ENCODE data around the gene PTCH2. TPM values are rescaled to one million over a fixed set of nuclear protein-coding genes. Genes with fewer than 3 reads are reported as not detected.

PTCH2 gene
- total RNA-seq, 4 donors from 2014 or later, result 0.14 to 1.2 (median 0.64) TPM; not detected in 1

DNA sequence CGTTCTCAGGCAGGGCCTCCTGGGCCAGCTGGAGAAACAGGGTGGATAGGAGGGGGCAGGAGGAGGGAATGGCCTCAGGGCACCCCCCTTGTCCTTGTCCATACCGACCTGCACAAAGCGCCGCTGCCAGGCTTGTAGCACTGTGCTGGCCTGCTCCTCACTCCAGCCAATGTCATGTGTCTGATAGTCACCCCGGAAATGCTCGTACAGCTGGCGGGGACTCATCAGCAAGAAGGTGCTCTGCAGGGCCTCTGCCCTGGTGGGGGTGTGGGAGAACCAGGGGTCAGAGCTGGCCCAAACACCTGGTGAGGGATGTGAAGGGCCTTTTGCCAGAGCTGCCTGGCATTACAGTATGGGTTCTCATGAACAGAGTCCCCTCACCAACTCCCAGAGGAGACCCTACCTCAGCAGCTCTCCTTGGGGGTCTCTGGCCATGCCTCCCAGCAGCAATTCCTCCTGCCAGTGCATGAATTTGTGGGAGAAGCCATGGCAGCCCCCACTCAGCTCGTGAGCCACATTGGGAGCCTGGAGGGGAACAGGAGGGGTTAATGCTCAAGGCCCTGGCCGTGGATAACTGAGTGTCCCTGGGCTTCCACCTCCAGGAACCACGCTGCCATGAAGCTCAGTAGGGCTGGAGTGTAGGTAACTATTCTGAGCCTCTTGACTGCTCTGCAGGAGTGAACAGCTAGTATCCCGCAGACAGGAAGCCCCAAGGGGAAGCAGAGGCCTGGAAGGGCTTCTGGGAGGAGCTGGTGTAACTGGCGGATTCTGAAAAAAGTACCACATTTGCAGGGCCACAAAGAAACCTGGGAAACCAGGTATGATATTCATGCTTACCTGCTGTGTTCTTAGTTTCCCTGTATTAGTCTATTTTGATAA is 13.3 kb downstream of the PTCH2 start:
- in situ Hi-C loops (cut with MboI; ENCODE audit: low pct_ligation_motif_present in 1 of 4, low pct_unique_long_range_greater_than_20kb in 1 of 4, low sequenced_read_pairs in 3 of 4) (loop anchor here in 3 of 4 donors (25.0 kb wide), 3 partner anchors 183 to 658 kb away; partner anchors contain the start of genes HECTD3 (in 1 of the 3), TESK2 (in 1 of the 3) and UROD (in 1 of the 3)), intact Hi-C loops (cut with DNase I; ENCODE audit: low total_unique reads) (loop anchor here (10.0 kb wide), 1 partner anchor 45 kb away; the partner anchor contains the start of gene BEST4)
- DNase-seq, result no peak
- no peaks in the 10 kb centered on the region for H3K9me3 ChIP-seq
- no peaks in the 10 kb centered on the region for H3K27me3 ChIP-seq
- no peak overlapping the region for H3K27ac ChIP-seq
- 89% methylated on average over 12 of the region's 12 CpGs; no CpG with 5 or more reads in 1 of the 2 donors for WGBS, 2 donors (ENCODE audit: low coverage in 1 of 2)
- H3K36me3 ChIP-seq, result no peaks in the 10 kb centered on the region
- no peaks in the 10 kb centered on the region for H3K4me1 ChIP-seq
- TF ChIP-seq EP300 (IDR thresholded peaks at IDR 0.05; ENCODE audit: low read depth) (no peak), CTCF (IDR thresholded peaks at IDR 0.05) (no peak), POLR2AphosphoS5 (IDR thresholded peaks at IDR 0.05) (no peak), POLR2A (IDR thresholded peaks at IDR 0.05) (no peak)
- no peak overlapping the region for H3K4me3 ChIP-seq

- TF ChIP-seq EP300 (IDR thresholded peaks at IDR 0.05; ENCODE audit: low read depth), result no peak
- TF ChIP-seq POLR2AphosphoS5 (IDR thresholded peaks at IDR 0.05), result no peak
- no peak for TF ChIP-seq POLR2A (IDR thresholded peaks at IDR 0.05)
- TF ChIP-seq CTCF (IDR thresholded peaks at IDR 0.05), result no peak
- WGBS, 2 donors (ENCODE audit: low coverage in 1 of 2), result 96% methylated on average over 15 of the region's 15 CpGs; no CpG with 5 or more reads in 1 of the 2 donors
- Histone ChIP-seq H3K27me3 (no peaks in the 10 kb centered on the region), H3K4me1 (no peaks in the 10 kb centered on the region), H3K27ac (no peak overlapping the region), H3K36me3 (no peaks in the 10 kb centered on the region), H3K4me3 (no peak overlapping the region), H3K9me3 (no peaks in the 10 kb centered on the region)
- intact Hi-C loops (cut with DNase I; ENCODE audit: low total_unique reads), result no loop called here
- in situ Hi-C loops (cut with MboI; ENCODE audit: low pct_ligation_motif_present in 1 of 4, low pct_unique_long_range_greater_than_20kb in 1 of 4, low sequenced_read_pairs in 3 of 4), result loop anchor here in 3 of 4 donors (25.0 kb wide), 3 partner anchors 183 to 658 kb away; partner anchors contain the start of genes HECTD3 (in 1 of the 3), TESK2 (in 1 of the 3) and UROD (in 1 of the 3)
- no peak for DNase-seq
Measured at GRCh38 chr1:44828841-44829440, 14.1 kb downstream of the PTCH2 start.

- 94 to 100% methylated on average over 6 to 21 of the region's 21 CpGs for WGBS, 2 donors (ENCODE audit: low coverage in 1 of 2)
- H3K9me3 ChIP-seq, result no peaks in the 10 kb centered on the region
- intact Hi-C loops (cut with DNase I; ENCODE audit: low total_unique reads) (no loop called here), in situ Hi-C loops (cut with MboI; ENCODE audit: low pct_ligation_motif_present in 1 of 4, low pct_unique_long_range_greater_than_20kb in 1 of 4, low sequenced_read_pairs in 3 of 4) (loop anchor here in 3 of 4 donors (25.0 kb wide), 3 partner anchors 184 to 659 kb away; partner anchors contain the start of genes HECTD3 (in 1 of the 3), TESK2 (in 1 of the 3) and UROD (in 1 of the 3))
- TF ChIP-seq POLR2A (IDR thresholded peaks at IDR 0.05), result no peak
- no peak for TF ChIP-seq POLR2AphosphoS5 (IDR thresholded peaks at IDR 0.05)
- H3K27ac ChIP-seq, result no peak overlapping the region
- no peak for DNase-seq
- H3K4me1 ChIP-seq, result no peaks in the 10 kb centered on the region
- H3K27me3 ChIP-seq, result no peaks in the 10 kb centered on the region
- H3K4me3 ChIP-seq, result no peak overlapping the region
- no peaks in the 10 kb centered on the region for H3K36me3 ChIP-seq
Measured at GRCh38 chr1:44828003-44828651, 14.9 kb downstream of the PTCH2 start.

DNA sequence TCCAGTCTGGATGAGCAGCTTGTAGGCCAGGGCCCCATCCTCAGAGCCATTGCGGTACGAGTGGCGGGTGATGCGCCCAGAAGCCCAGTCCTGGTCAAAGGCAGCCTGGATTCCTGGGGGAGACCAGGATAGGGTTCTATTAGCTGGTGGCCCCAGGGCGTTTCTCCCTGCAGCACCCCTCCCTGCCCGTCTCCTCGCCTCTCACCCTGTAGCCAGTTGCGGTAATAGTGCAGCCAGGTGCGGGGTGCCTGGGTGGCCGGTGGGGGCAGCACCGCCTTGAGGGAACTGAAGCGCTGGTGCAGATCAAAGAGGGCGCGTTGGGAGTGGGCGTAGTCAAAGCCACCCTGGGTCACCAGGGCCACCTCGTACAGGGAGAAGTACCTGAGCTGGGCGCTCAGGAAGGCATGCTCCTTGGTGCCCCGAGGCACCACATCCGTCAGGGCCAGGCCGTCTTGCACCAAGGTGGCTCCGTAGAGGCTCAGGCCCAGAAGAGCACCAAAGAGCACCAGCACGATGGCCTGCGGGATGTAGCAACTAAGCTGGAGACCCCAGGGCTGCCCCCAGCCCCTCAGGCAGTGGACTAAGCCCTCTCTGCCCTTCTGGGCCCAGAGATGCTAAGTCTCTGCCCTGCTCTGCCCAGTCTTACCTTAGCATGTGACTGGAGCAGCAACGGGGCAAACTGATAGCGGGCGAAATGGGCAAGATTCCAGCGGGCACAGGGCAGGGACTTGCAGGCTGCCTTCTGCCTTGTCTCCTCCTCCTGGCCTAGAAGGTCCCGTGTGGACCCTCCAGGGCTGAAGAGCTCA is 15.7 kb downstream of the PTCH2 start:
- no peak for TF ChIP-seq POLR2A (IDR thresholded peaks at IDR 0.05)
- no peak for TF ChIP-seq EP300 (IDR thresholded peaks at IDR 0.05; ENCODE audit: low read depth)
- TF ChIP-seq CTCF (IDR thresholded peaks at IDR 0.05), result no peak
- no peak for TF ChIP-seq POLR2AphosphoS5 (IDR thresholded peaks at IDR 0.05)
- Histone ChIP-seq H3K9me3 (no peaks in the 10 kb centered on the region), H3K4me1 (no peaks in the 10 kb centered on the region), H3K36me3 (no peaks in the 10 kb centered on the region), H3K27me3 (no peaks in the 10 kb centered on the region), H3K27ac (no peak overlapping the region), H3K4me3 (no peak overlapping the region)
- 90% methylated on average over 28 of the region's 28 CpGs; no CpG with 5 or more reads in 1 of the 2 donors for WGBS, 2 donors (ENCODE audit: low coverage in 1 of 2)
- DNase-seq, result no peak
- in situ Hi-C loops (cut with MboI; ENCODE audit: low pct_ligation_motif_present in 1 of 4, low pct_unique_long_range_greater_than_20kb in 1 of 4, low sequenced_read_pairs in 3 of 4), result loop anchor here in 3 of 4 donors (25.0 kb wide), 3 partner anchors 185 to 660 kb away; partner anchors contain the start of genes HECTD3 (in 1 of the 3), TESK2 (in 1 of the 3) and UROD (in 1 of the 3)
- intact Hi-C loops (cut with DNase I; ENCODE audit: low total_unique reads), result no loop called here

Data from transverse colon (tissue), 4 donors.